ENCODE data around the gene SLC7A5. TPM values are rescaled to one million over a fixed set of nuclear protein-coding genes. Genes with fewer than 3 reads are reported as not detected.

SLC7A5 gene
- total and polyA plus RNA-seq, 2 of the 13 experiments (the other 11 are each of a cell fraction or from before 2014, with no cell fraction given): 79.6 to 155 TPM

DNA sequence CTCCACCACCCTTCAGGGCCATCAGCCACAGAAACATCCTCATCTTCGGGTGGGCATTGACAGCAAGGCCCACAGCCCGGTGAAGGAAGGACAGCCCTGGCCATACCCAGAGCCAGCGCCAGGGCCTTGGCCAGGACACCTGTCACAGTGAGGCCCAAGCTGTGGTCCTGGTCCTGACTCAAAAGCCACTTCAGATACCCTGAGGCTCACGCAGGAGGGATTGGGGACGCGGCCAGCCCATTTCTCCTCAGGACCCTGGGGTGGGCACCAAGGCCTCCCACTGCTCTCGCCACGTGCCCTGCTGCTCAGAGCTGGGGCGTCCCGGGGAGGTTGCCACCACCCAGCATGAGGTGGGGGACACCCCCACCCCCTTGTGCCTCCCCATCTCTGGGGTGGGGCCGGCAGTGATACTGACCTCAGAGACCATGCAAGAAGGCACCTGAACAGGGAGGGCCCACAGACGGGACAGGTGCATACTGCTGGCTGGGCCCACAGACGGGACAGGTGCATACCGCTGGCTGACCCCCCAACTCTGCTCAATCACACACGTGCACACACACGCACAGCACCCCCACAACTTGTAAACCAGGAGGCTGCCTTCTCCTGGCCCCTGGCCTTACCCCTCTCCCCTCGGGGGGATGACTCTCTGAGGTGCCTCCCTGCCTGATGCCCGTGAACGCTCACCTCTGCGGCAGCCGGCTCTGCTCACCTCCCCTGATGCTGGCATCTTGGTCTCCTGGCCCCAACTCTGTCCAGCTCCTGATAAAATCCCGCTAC lies 14.2 kb downstream of the SLC7A5 start (continued):
- TF ChIP-seq, protein P1, sequence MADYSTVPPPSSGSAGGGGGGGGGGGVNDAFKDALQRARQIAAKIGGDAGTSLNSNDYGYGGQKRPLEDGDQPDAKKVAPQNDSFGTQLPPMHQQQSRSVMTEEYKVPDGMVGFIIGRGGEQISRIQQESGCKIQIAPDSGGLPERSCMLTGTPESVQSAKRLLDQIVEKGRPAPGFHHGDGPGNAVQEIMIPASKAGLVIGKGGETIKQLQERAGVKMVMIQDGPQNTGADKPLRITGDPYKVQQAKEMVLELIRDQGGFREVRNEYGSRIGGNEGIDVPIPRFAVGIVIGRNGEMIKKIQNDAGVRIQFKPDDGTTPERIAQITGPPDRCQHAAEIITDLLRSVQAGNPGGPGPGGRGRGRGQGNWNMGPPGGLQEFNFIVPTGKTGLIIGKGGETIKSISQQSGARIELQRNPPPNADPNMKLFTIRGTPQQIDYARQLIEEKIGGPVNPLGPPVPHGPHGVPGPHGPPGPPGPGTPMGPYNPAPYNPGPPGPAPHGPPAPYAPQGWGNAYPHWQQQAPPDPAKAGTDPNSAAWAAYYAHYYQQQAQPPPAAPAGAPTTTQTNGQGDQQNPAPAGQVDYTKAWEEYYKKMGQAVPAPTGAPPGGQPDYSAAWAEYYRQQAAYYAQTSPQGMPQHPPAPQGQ (CRISPR knock-in tag; IDR thresholded peaks at IDR 0.05; ENCODE audit: borderline replicate concordance): no peak
- TF ChIP-seq FLYWCH1 (CRISPR knock-in tag; IDR thresholded peaks at IDR 0.05) (no peak), NFE2 (CRISPR knock-in tag; IDR thresholded peaks at IDR 0.05) (no peak), TAF1 (CRISPR knock-in tag; IDR thresholded peaks at IDR 0.05) (no peak), ATRX (CRISPR knock-in tag; IDR thresholded peaks at IDR 0.05; ENCODE audit: borderline replicate concordance) (no peak), ZNF558 (CRISPR knock-in tag; IDR thresholded peaks at IDR 0.05; ENCODE audit: borderline replicate concordance) (0 out of 2 replicates have a peak, but pooled peaks have one; percentile 37), RAD51 (IDR thresholded peaks at IDR 0.05; ENCODE audit: borderline replicate concordance) (no peak), ZNF619 (CRISPR knock-in tag; IDR thresholded peaks at IDR 0.05) (no peak), WIZ (CRISPR knock-in tag; IDR thresholded peaks at IDR 0.05) (no peak)
